ENCODE data around the gene SNCA. TPM values are rescaled to one million over a fixed set of nuclear protein-coding genes. Genes with fewer than 3 reads are reported as not detected.
A peak's percentile ranks its signal among the peaks of the same experiment; 100 is the strongest.

Gene SNCA
- total RNA-seq, 1 donor = 3.5 TPM

- DNase-seq (ENCODE audit: low read depth) = no peak
- no peak for TF ChIP-seq CTCF (IDR thresholded peaks at IDR 0.05; ENCODE audit: insufficient read depth, low read depth, low read length)
- no peak overlapping the region for H3K4me3 ChIP-seq (ENCODE audit: low read depth, low read length)
These were observed 26.6 kb upstream of the SNCA start for GRCh38 chr4:89863533-89863932.

GRCh38 chr4:89860971-89861370 is 24.0 kb upstream of the SNCA start:
- DNase-seq (ENCODE audit: low read depth) = no peak

GRCh38 chr4:89855236-89855635 is 18.3 kb upstream of the SNCA start:
- DNase-seq (ENCODE audit: low read depth) = no peak
- no peak overlapping the region for H3K4me3 ChIP-seq (ENCODE audit: low read depth, low read length)
- TF ChIP-seq CTCF (IDR thresholded peaks at IDR 0.05; ENCODE audit: insufficient read depth, low read depth, low read length) = no peak

More at GRCh38 chr4:89860971-89861370, 24.0 kb upstream of the SNCA start:
- no peak for TF ChIP-seq CTCF (IDR thresholded peaks at IDR 0.05; ENCODE audit: insufficient read depth, low read depth, low read length)
- H3K4me3 ChIP-seq (ENCODE audit: low read depth, low read length) = no peak overlapping the region

- DNase-seq (ENCODE audit: low read depth) = no peak
- TF ChIP-seq CTCF (IDR thresholded peaks at IDR 0.05; ENCODE audit: insufficient read depth, low read depth, low read length) = no peak
- no peak overlapping the region for H3K4me3 ChIP-seq (ENCODE audit: low read depth, low read length)
These were observed 10.8 kb upstream of the SNCA start for GRCh38 chr4:89847571-89848325.

- DNase-seq (ENCODE audit: low read depth) = no peak
- no peak overlapping the region for H3K4me3 ChIP-seq (ENCODE audit: low read depth, low read length)
- no peak for TF ChIP-seq CTCF (IDR thresholded peaks at IDR 0.05; ENCODE audit: insufficient read depth, low read depth, low read length)
These were observed 2.6 kb upstream of the SNCA start for GRCh38 chr4:89839558-89839957.

- TF ChIP-seq CTCF (IDR thresholded peaks at IDR 0.05; ENCODE audit: insufficient read depth, low read depth, low read length) = no peak
- H3K4me3 ChIP-seq (ENCODE audit: low read depth, low read length) = peak overlapping the region; percentile 50
- DNase-seq (ENCODE audit: low read depth) = no peak
These were observed 1.0 kb upstream of the SNCA start for GRCh38 chr4:89837993-89838390.
